ENCODE measurements around the gene PBX3.

- TF ChIP-seq POLR2A (IDR thresholded peaks at IDR 0.05; ENCODE audit: low read length) (no peak), GATA1 (IDR thresholded peaks at IDR 0.05; ENCODE audit: low read depth, low read length) (no peak)
Observed at GRCh38 chr9:125948887-125949596, 201.9 kb downstream of the PBX3 start.
